Thyroid gland (tissue), 4 donors: ENCODE results near the gene SORD.

ENCODE experiments used
- CTCF ChIP-seq, 6 experiments: fragments of 200-600 bp in 3 of 6; fragments of 450-650 bp in 3 of 6; sonication (generic) in 3 of 6; IDR thresholded peaks; one replicate each; pipeline ENCODE4 v1.5.1; 2016 to 2019; ENCODE audit warnings: antibody characterized with exemption in 6 of 6, mild to moderate bottlenecking in 2 of 6, inconsistent platforms in 1 of 6, moderate library complexity in 1 of 6
- POLR2A ChIP-seq, 2 donors: fragments of 450-650 bp; IDR thresholded peaks; one replicate each; pipeline ENCODE4 v1.6.1; 2017; ENCODE audit warnings: antibody characterized with exemption in 2 of 2, mild to moderate bottlenecking in 2 of 2, moderate library complexity in 1 of 2

GRCh38 chr15:45126535-45127158 lies 103.7 kb downstream of the SORD start:
- TF ChIP-seq CTCF (IDR thresholded peaks at IDR 0.05) (peak in 5 of 6 experiments; percentile 25 to 57 (median 52)), POLR2A (IDR thresholded peaks at IDR 0.05) (no peak)
